Keratinocyte (primary cell): ENCODE data around the gene DSCAML1. TPM values are rescaled to one million over a fixed set of nuclear protein-coding genes. Genes with fewer than 3 reads are reported as not detected.

Source experiments
- DNase-seq: peaks from one replicate; pipeline ENCODE4 v3.0.0-alpha.2; 2011; ENCODE audit warnings: low read depth, missing footprints, low spot score
- FAIRE-seq: peaks from 2 replicates; lab custom pipeline; 2011; peaks lifted over from hg19 to GRCh38; lab: Jason Lieb, UNC
- H2AFZ ChIP-seq: 2 replicates; pipeline ENCODE4 v1.6.0; 2012; ENCODE audit warnings: low read length, control low read depth, inconsistent platforms; ENCODE audit not compliant: control insufficient read depth
- H3K27ac ChIP-seq: 2 replicates; pipeline ENCODE4 v1.5.1; 2011; ENCODE audit warnings: low read length; ENCODE audit not compliant: control insufficient read depth, insufficient read depth
- H3K27me3 ChIP-seq: 3 replicates; pipeline ENCODE4 v1.6.0; 2011; ENCODE audit warnings: low read length; ENCODE audit not compliant: control insufficient read depth, insufficient read depth; ENCODE audit errors: extremely low read depth
- H3K36me3 ChIP-seq, 2 experiments: 2 replicates in 1 of 2; 3 replicates in 1 of 2; pipeline ENCODE4 v1.5.1; 2011; ENCODE audit warnings: low read length in 2 of 2, mild to moderate bottlenecking in 1 of 2; ENCODE audit not compliant: control insufficient read depth in 2 of 2, insufficient read depth in 2 of 2; ENCODE audit errors: extremely low read depth in 1 of 2
- H3K4me1 ChIP-seq: 3 replicates; pipeline ENCODE4 v1.5.1; 2011; ENCODE audit warnings: low read length; ENCODE audit not compliant: control insufficient read depth, insufficient read depth; ENCODE audit errors: extremely low read depth
- H3K4me2 ChIP-seq: 3 replicates; pipeline ENCODE4 v1.6.0; 2011; ENCODE audit warnings: low read depth, low read length; ENCODE audit not compliant: control insufficient read depth, insufficient read depth; ENCODE audit errors: extremely low read depth
- H3K4me3 ChIP-seq, 3 experiments: fragments of 200-600 bp in 1 of 3; sonication (generic) in 1 of 3; 2 replicates in 2 of 3; 3 replicates in 1 of 3; pipeline ENCODE4 v1.5.1; 2011 to 2016; ENCODE audit warnings: low read length in 3 of 3, mild to moderate bottlenecking in 3 of 3, control low read depth in 2 of 3, inconsistent platforms in 1 of 3, low read depth in 1 of 3, mixed read lengths in 1 of 3, mixed run types in 1 of 3, moderate library complexity in 1 of 3; ENCODE audit not compliant: control insufficient read depth in 2 of 3, insufficient read depth in 2 of 3; ENCODE audit errors: extremely low read depth in 1 of 3
- H3K79me2 ChIP-seq: 2 replicates; pipeline ENCODE4 v1.6.0; 2012; ENCODE audit warnings: low read length; ENCODE audit not compliant: control insufficient read depth, insufficient read depth
- H3K9ac ChIP-seq: 3 replicates; pipeline ENCODE4 v1.6.0; 2011; ENCODE audit warnings: low read length; ENCODE audit not compliant: control insufficient read depth, insufficient read depth; ENCODE audit errors: extremely low read depth
- H3K9me1 ChIP-seq: 3 replicates; pipeline ENCODE4 v1.6.0; 2011; ENCODE audit warnings: low read length; ENCODE audit not compliant: control insufficient read depth, insufficient read depth; ENCODE audit errors: extremely low read depth
- H3K9me3 ChIP-seq: 2 replicates; pipeline ENCODE4 v1.5.1; 2012; ENCODE audit warnings: low read depth, low read length; ENCODE audit not compliant: control insufficient read depth
- H4K20me1 ChIP-seq: 3 replicates; pipeline ENCODE4 v1.6.0; 2011; ENCODE audit warnings: low read length; ENCODE audit not compliant: control insufficient read depth, insufficient read depth; ENCODE audit errors: extremely low read depth
- CTCF ChIP-seq, 3 experiments: IDR thresholded peaks in 1 of 3; conservative IDR thresholded peaks in 1 of 3; optimal IDR thresholded peaks in 1 of 3; 2 replicates in 2 of 3; 3 replicates in 1 of 3; pipeline versions ENCODE3 to v1.5.1; 2011; ENCODE audit warnings: low read length in 3 of 3, mild to moderate bottlenecking in 3 of 3, moderate library complexity in 2 of 3, control low read depth in 1 of 3, inconsistent platforms in 1 of 3; ENCODE audit not compliant: insufficient read depth in 2 of 3; ENCODE audit errors: extremely low read depth in 1 of 3
- EZH2 ChIP-seq: IDR thresholded peaks from one replicate; pipeline ENCODE4 v1.6.1; 2012; ENCODE audit warnings: inconsistent platforms, mild to moderate bottlenecking, low read length, moderate library complexity
- dilution Hi-C: fragments of 300-500 bp; cut with MboI; formaldehyde crosslinking; loops from one replicate; pipeline ENCODE4 v1.7.0; 2020; ENCODE audit warnings: low sequenced_read_pairs; ENCODE audit not compliant: extremely low pct_ligation_motif_present
- polyA plus RNA-seq, 5 experiments: library from polyadenylated mRNA; depleted of rRNA in 3 of 5; stranded (reverse) in 3 of 5; stranded (forward) in 1 of 5; unstranded in 1 of 5; fragments of >200 nt; gene quantifications; 1 replicate in 1 of 5; 2 replicates in 3 of 5; 3 replicates in 1 of 5; pipeline versions ENCODE4 v1.2.1 to v1.2.3, GENCODE V29; 2011 to 2012; ENCODE audit warnings: missing spikeins in 2 of 5, low read depth in 1 of 5, low replicate concordance in 1 of 5

The DSCAML1 gene
- polyA plus RNA-seq, 1 donor (not counting 4 experiments of a cell fraction or from before 2014, with no cell fraction given) = not detected

GRCh38 chr11:117390743-117391142, 406.3 kb downstream of the DSCAML1 start:
- no peak for DNase-seq
- no peak overlapping the region for H3K27ac ChIP-seq
- H3K79me2 ChIP-seq = no peaks in the 10 kb centered on the region
- peaks cover 11% of the 10 kb centered on the region for H3K4me1 ChIP-seq
- dilution Hi-C loops = no loop called here
- no peak overlapping the region for H3K4me3 ChIP-seq
- H4K20me1 ChIP-seq = no peaks in the 10 kb centered on the region
- FAIRE-seq = no peak
- no peaks in the 10 kb centered on the region for H3K27me3 ChIP-seq
- H3K9me1 ChIP-seq = no peaks in the 10 kb centered on the region
- peaks cover 36 to 55% of the 10 kb centered on the region in 2 experiments for H3K36me3 ChIP-seq
- no peak overlapping the region for H2AFZ ChIP-seq
- no peak for TF ChIP-seq CTCF (optimal IDR thresholded peaks at IDR 0.05 in 1 of 3, IDR thresholded peaks at IDR 0.05 in 1 of 3, conservative IDR thresholded peaks at IDR 0.05 in 1 of 3; ENCODE audit: extremely low read depth in 1 of 3, insufficient read depth in 2 of 3, low read length in 3 of 3)
- TF ChIP-seq EZH2 = no peak
- no peaks in the 10 kb centered on the region for H3K9me3 ChIP-seq
- no peak overlapping the region for H3K9ac ChIP-seq
- H3K4me2 ChIP-seq = no peak overlapping the region

GRCh38 chr11:117387992-117388755, 408.8 kb downstream of the DSCAML1 start:
- Histone ChIP-seq H3K9me3 (no peaks in the 10 kb centered on the region), H2AFZ (no peak overlapping the region), H3K79me2 (no peaks in the 10 kb centered on the region), H3K27me3 (no peaks in the 10 kb centered on the region), H3K4me3 (no peak overlapping the region), H3K9ac (no peak overlapping the region), H3K4me1 (peaks cover 24% of the 10 kb centered on the region), H3K9me1 (no peaks in the 10 kb centered on the region), H3K36me3 (peaks cover 30 to 36% of the 10 kb centered on the region in 2 experiments), H3K4me2 (no peak overlapping the region), H4K20me1 (no peaks in the 10 kb centered on the region), H3K27ac (no peak overlapping the region)
- dilution Hi-C loops = no loop called here
- DNase-seq (no peak), FAIRE-seq (no peak)
- TF ChIP-seq EZH2 = no peak
- TF ChIP-seq CTCF (optimal IDR thresholded peaks at IDR 0.05 in 1 of 3, IDR thresholded peaks at IDR 0.05 in 1 of 3, conservative IDR thresholded peaks at IDR 0.05 in 1 of 3; ENCODE audit: extremely low read depth in 1 of 3, insufficient read depth in 2 of 3, low read length in 3 of 3) = no peak
